Heart left ventricle (tissue), 13 donors: ENCODE measurements around the gene GABBR2.

Experiments
- CTCF ChIP-seq, 12 donors: fragments of 200-600 bp; sonication (generic) in 4 of 12; IDR thresholded peaks; one replicate each; pipeline versions ENCODE4 v1.5.0 to v1.8.0; 2018 to 2022; ENCODE audit warnings: antibody characterized with exemption in 12 of 12, mild to moderate bottlenecking in 5 of 12
- POLR2A ChIP-seq, 2 donors: fragments of 450-650 bp; IDR thresholded peaks; one replicate each; pipeline ENCODE4 v1.6.1; 2017; ENCODE audit warnings: antibody characterized with exemption in 2 of 2, mild to moderate bottlenecking in 2 of 2, moderate library complexity in 2 of 2
- donor health status: ischemic (EF 13 %, LVEDD 7.1; RV severe dilation, severe dysfunction).
- donor health status: DM: no; HTN: yes; CAD: no.
- donor health status: DM: no; HTN: no; CAD: no.
- donor health status: ischemic (EF 25% LVEDD 6.9; RV normal size, moderate dysfunction).
- donor health status: ischemic (EF 25% LVEDD 5.7; RV mildly dilated, moderate dysfunction).
- donor health status: ischemic (EF 35%, LVEDD 5.7; RV mildly dilated, moderate dysfunction).
- donor health status: nonischemic (EF 11% LVEDD 7.7; RV severe dilation, severe dysfunction).
- donor health status: DM: yes; HTN: yes; CAD: no.
- donor health status: PGD.
- donor health status: ischemic (EF 29% LVEDD 5.4; RV normal size, mild dysfunction).
- donor health status: nonischemic (EF 23%, LVEDD 6.1; RV moderate dilation, normal function).

GRCh38 chr9:98559561-98559960 lies 149.2 kb downstream of the GABBR2 start:
- TF ChIP-seq CTCF (IDR thresholded peaks at IDR 0.05) (no peak), POLR2A (IDR thresholded peaks at IDR 0.05) (no peak)
